NCI-H146 treated with DMSO at 0.1 percent for 48 hours (cell line): ENCODE measurements around the gene SKA1.
"Not testable (repeated sequence)": the region's sequence is repeated elsewhere in the genome, so short reads cannot be mapped to it uniquely, and the experiment has no call there.

Source experiments
- DNase-seq: peaks from one replicate; lab custom pipeline; 2025; ENCODE audit not compliant: unreplicated experiment; lab: John Stamatoyannopoulos, UW

SKA1 gene

DNA sequence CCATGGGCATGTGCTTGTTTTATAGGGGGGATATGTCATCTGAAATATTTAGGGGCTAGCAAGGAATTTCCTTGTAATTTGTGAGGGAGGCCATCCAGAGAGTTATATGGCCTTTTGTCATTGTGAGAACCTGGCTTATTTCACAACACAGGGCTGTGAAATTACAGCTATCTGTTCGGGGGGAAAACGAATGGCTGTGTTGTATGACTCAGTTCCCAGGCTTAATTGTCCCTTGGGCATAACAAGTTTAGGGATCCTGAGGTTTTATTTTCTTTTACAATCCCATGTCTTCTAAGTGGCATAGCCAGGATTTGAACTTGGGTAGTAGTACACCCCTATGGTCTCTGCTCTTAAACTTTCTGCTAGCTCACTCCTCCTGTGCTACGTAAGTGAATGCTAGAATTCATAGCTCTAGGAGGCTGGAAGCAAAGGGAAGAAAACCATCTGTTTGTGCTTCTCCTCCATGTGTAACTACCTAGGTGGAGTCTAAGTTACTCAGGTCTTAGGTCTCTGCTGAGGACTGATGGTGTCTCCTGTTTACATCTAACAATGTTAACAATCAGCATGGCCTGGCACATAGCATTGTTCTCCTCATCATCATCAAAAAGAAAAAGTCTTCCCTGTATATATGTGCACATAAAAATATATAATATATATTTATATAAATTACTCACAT lies 53.8 kb downstream of the SKA1 start:
- no peak for DNase-seq

DNA sequence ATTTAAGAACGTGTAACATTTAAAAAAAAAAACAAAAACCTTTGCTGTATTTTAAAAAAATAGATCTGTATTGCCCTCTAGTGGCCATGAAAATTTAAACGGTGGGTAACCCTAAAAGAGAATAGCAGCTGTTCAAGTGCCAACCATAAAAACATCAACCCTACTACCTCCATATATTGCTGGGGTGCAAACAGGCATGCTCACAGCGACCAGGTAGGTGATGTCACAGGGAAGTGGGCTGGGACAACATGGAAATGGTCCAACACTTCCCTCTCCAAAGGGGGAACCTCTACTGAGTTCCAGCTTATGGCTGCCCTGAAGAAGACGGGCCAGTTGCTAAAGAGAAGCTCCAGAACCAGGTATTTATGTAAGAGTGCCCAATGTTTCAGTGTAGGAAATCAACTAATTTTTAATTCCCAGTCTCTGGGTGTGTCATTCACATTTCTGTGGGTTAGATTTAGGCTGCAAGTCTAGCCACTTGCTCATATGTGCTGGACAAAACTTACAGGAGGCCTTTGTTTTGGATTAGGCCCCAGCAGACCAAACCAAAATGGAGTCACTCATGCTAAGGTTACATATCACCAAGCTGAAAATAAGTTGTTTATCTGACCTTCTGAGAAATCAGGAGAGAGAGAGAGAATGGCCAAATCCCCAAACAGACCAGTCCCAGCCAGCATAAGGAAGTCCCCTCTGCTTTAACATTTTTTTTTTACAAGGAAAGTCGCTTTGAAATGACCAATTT lies 54.5 kb downstream of the SKA1 start:
- peak; percentile 76 for DNase-seq

DNA sequence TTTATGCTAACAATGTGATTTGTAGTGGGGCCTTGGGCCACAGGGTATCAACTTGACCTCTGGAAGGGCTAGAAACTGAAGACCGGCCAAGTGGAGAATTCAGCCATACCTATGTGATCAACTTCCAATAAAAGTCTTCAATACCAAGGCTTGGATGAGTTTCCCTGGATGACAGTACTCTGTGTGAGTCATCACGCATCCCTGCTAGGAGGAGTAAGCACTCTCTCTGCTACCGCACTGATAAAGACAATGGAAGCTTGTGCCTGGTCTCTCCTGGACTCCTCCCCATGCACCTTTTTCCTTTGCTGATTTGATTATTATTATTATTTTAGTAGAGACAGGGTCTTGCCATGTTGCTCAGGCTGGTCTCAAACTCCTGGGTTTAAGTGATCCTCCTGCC lies 58.1 kb downstream of the SKA1 start:
- no peak for DNase-seq

DNA sequence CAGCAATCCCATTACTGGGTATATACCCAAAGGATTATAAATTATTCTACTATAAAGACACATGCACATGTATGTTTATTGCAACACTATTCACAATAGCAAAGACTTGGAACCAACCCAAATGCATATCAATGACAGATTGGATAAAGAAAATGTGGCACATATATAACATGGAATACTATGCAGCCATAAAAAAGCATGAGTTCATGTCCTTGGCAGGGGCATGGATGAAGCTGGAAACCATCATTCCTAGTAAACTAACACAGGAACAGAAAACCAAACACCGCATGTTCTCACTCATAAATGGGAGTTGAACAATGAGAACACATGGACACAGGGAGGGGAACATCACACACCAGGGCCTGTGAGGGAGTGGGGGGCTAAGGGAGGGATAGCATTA lies 61.9 kb downstream of the SKA1 start:
- DNase-seq, result not testable (repeated sequence)

DNA sequence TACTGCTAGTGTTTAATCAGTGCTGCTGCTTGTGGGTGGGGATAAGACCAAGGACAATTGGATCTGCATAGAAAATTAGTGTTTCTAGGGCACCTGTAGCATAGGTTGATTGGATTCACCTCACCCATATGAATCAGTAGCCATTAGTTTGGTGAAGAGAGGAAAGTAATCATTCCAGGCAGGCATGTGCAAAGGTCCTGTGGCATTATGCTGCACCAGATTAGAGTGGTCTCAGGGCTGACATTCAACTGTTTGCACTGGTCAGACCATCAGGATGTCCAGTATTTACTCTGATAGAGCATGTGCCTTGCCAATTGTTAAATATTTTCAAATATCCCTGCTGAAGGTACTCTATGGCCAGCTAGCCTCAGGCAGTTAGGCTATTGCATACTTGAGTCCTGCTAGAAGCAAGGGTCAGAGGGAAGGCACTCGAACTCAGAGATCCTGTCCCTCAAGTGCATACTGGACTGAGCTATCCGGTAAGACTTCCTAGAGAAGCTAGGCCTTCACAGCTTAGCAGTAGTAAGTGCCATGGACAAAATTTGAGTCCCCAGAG lies 64.7 kb downstream of the SKA1 start:
- DNase-seq, result no peak

DNA sequence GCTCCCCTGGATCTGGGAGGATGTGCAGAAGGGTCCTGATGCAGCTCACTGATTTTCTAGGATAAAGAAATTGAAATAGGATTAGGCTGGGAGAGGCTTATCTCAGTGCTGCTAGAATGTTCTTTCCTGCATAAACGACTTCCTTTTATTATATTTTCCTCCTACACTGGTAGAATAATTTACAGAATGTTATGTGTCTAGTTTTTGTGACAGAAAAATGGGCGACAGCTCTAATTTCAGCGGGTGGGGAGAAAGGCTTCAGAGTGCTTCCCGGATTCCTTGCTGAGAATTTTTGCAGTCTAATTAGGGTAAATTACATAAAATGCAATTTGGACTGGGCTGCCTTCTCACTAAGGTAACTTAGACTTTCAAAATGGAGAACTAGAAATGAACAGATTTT lies 66.2 kb downstream of the SKA1 start:
- no peak for DNase-seq

DNA sequence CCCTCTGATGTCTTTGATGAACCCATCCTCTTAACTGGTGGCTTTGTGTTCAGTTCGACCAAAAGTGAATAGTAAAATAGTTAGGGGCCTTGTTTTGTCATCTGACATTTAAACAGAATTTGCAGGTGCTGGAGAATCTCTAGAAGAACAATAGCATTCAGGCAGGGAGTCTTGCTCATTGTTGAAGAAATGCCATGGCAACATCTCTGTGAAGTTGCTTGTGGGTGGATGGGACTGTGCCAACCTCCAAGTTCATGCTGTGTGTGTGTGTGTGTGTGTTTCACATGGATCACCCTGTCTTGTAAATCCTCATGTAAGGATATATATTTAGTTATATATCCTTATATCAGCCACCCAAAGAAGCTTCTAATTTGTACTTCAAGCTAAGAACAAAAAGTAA lies 66.7 kb downstream of the SKA1 start:
- peak; percentile 83 for DNase-seq
